WTC11 (cell line): ENCODE measurements around the gene PKD2L1.

ENCODE experiments used
- CTCF ChIP-seq: fragments of 200-600 bp; IDR thresholded peaks from 2 replicates; pipeline ENCODE4 v1.8.0; 2022; ENCODE audit warnings: antibody characterized with exemption
- NR2C2 ChIP-seq: sonication (generic); formaldehyde crosslinking; IDR thresholded peaks from 2 replicates; pipeline ENCODE4 v1.8.0; 2022; ENCODE audit warnings: mild to moderate bottlenecking, missing genetic modification reagents
- ZNF138 ChIP-seq: sonication (generic); formaldehyde crosslinking; conservative IDR thresholded peaks from 2 replicates; pipeline ENCODE4 v1.8.1; 2022; ENCODE audit warnings: mild to moderate bottlenecking, moderate library complexity, missing genetic modification reagents
- TF ChIP-seq, protein P1 (sequence below): sonication (generic); formaldehyde crosslinking; conservative IDR thresholded peaks from 2 replicates; pipeline ENCODE4 v1.8.1; 2023; ENCODE audit warnings: mild to moderate bottlenecking, low read depth, missing genetic modification reagents, moderate library complexity

DNA sequence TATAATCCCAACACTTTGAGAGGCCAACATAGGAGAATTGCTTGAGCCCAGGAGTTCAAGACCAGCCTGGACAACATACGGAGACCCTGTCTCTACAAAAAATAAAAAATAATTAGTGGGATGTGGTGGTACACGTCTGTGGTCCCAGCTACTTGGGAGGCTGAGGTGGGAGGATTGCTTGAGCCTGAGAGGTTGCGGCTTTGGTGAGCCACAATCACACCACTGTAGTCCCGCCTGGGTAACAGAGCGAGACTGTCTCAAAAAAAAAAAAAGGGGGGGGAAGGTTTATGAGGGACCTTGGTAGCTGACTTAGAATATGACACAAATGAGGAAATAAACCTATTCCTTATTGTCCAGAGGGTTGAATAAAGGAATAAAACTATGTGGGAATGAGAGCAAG is 47.8 kb upstream of the PKD2L1 start:
- TF ChIP-seq NR2C2 (no peak), ZNF138 (CRISPR knock-in tag) (no peak), CTCF (no peak)
- TF ChIP-seq, protein P1, sequence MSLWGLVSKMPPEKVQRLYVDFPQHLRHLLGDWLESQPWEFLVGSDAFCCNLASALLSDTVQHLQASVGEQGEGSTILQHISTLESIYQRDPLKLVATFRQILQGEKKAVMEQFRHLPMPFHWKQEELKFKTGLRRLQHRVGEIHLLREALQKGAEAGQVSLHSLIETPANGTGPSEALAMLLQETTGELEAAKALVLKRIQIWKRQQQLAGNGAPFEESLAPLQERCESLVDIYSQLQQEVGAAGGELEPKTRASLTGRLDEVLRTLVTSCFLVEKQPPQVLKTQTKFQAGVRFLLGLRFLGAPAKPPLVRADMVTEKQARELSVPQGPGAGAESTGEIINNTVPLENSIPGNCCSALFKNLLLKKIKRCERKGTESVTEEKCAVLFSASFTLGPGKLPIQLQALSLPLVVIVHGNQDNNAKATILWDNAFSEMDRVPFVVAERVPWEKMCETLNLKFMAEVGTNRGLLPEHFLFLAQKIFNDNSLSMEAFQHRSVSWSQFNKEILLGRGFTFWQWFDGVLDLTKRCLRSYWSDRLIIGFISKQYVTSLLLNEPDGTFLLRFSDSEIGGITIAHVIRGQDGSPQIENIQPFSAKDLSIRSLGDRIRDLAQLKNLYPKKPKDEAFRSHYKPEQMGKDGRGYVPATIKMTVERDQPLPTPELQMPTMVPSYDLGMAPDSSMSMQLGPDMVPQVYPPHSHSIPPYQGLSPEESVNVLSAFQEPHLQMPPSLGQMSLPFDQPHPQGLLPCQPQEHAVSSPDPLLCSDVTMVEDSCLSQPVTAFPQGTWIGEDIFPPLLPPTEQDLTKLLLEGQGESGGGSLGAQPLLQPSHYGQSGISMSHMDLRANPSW (CRISPR knock-in tag), result no peak
